GM18519 (cell line): ENCODE data around the gene ZNF18.

Experiments
- ATAC-seq: cut with Tn5 transposase; IDR thresholded peaks from one replicate; pipeline ENCODE4 v1.9.1; 2021; ENCODE audit warnings: mild to moderate bottlenecking, moderate library complexity; ENCODE audit not compliant: unreplicated experiment, low FRiP score

Gene ZNF18, protein sequence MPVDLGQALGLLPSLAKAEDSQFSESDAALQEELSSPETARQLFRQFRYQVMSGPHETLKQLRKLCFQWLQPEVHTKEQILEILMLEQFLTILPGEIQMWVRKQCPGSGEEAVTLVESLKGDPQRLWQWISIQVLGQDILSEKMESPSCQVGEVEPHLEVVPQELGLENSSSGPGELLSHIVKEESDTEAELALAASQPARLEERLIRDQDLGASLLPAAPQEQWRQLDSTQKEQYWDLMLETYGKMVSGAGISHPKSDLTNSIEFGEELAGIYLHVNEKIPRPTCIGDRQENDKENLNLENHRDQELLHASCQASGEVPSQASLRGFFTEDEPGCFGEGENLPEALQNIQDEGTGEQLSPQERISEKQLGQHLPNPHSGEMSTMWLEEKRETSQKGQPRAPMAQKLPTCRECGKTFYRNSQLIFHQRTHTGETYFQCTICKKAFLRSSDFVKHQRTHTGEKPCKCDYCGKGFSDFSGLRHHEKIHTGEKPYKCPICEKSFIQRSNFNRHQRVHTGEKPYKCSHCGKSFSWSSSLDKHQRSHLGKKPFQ

DNA sequence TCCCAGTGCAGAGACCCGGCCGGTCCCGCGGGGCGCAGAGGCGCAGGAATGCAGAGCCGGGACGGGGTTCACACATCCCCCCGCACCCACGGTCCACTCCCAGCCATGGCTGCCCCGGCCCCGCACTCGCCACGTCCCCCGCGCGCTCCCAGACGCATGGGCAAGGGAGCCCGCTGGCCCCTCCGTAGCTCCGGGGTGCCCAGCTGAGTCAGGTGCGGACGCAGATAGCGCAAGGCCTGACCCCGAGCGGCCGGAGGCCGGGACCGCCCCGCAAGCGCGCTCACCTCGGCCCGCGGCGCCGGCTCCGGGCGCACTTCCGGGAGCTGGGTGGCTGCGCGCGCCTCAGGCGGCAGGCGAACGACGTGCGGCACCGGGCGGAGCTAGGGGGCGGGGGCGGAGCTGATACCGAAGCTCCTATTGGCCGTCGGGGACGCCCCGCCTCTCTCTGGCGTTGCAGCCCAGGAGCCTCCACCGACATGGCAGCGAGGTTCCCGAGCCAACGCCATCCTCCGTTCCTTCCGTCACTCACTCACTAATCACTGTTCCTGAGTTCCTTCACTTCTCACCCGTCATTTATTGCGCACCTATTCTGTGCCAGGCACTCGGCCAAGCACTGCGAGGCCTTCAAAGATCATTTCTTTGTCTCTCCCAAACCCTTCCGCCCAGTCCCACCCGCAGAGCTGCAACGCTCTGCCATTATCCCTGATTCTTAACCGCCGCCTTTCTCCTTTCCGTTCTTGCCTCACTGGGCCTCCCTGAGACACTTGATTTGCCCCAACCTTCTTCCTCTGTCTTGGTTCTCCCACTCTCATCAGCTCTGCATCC, at the start of gene ZNF18:
Gene ZNF18 (minus strand): TSS at position 329 of the 825 bp plus-strand sequence. CDS start 4,646 bp downstream, outside the sequence.
- peak; percentile 93 for ATAC-seq

GRCh38 chr17:12046786-12047185, 49.5 kb upstream of the ZNF18 start:
- ATAC-seq, result no peak

DNA sequence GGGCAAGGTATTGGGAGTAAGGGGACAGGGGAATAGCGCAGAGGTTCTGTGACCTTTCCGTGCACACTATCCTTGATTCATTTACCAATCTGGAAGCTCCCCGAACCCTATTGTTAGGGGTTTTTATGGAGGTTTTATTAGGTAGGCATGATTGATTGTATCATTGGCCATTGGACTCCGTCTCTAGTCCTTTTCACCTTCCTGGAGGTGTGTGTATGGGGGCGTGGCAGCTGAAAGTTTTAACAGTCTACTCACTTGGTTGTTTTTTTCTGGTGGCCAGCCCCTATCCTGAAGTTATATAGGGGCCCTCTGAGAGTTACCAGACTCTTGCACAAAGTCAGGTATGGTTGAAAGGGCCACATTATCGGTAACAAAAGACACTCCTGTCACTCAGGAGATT, 46.4 kb upstream of the ZNF18 start:
- no peak for ATAC-seq

DNA sequence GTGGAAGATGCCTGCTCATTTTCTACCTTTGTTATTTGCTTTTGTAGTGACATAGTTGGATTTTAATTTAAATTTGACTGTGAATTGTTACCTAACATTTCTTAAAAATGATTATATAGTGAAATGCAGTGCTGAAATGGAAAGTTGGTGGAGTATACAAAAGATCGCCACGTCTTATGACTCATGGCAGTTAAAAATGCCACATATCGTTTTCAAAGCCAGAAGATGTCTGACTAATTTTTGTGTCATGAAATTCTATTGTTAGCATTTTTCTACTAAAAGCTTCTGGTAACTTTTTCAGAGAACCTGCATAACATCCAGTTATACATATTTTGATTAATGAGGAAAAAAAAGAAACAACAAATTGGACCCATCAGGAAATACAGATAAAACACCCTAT, 44.0 kb upstream of the ZNF18 start:
- no peak for ATAC-seq

GRCh38 chr17:12040478-12040877, 43.2 kb upstream of the ZNF18 start:
- no peak for ATAC-seq

DNA sequence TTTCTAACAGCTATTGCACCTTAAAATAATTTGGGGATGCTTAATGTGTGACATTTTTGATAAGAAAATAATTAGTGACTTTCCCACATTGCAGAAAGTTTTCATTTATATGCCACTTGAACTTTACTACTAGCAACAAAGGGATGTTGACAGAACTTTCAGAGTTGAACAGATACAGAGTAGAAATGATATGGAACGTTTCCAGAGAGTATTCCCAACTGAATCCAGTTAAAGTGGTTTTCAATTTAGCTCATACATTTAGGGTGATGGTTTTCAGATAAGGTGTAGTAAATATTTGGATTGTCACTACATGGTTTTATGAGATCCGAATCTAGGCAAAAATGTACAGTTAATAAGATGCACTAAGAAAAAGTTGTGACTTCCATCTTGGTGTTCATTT, 40.7 kb upstream of the ZNF18 start:
- ATAC-seq, result no peak

GRCh38 chr17:12035673-12036072, 38.4 kb upstream of the ZNF18 start:
- no peak for ATAC-seq

GRCh38 chr17:12034538-12034937, 37.3 kb upstream of the ZNF18 start:
- ATAC-seq, result no peak

- ATAC-seq, result no peak
These were observed 31.3 kb upstream of the ZNF18 start for GRCh38 chr17:12028611-12029010.

DNA sequence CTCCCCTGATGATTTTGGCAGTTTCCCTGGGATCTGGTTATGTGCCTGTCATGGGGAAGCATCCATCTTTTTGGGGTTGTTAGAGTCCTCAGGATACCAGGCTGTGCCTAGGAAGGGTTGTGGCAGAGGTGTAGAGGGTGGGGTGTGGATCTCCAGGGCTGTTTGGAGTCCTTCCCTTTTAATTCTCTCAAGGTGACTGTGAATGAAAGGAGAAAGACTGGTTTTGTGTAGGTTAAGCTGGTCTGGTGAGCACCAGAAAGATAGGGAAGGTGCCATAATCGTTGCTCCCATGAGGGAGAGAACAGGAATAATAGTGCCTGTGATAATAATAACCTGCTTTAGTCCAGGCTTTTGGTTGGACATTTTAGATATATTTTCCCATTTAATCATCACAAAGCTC, 30.4 kb upstream of the ZNF18 start:
- no peak for ATAC-seq

DNA sequence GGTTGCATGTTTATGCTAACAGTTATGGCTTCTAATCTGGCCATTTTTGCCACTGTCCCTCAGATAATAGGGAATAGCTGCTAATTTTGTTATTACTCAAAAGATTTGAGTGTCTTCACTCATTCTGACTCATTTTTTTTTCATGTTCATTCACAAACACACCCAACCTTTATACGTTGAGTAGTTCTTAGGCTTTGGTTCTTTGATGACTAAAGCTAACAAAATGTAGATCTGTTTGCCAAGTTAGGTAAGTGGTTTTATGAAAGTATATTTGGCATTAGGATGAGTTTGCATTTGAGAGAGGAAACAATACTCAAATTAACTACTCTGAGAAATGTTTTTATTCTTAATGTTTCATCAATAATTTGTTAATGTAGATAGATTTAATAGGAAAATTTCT, 27.1 kb upstream of the ZNF18 start:
- no peak for ATAC-seq

- no peak for ATAC-seq
These were observed 25.0 kb upstream of the ZNF18 start for GRCh38 chr17:12022310-12022709.

GRCh38 chr17:12021623-12022140, 24.4 kb upstream of the ZNF18 start:
- ATAC-seq, result no peak

DNA sequence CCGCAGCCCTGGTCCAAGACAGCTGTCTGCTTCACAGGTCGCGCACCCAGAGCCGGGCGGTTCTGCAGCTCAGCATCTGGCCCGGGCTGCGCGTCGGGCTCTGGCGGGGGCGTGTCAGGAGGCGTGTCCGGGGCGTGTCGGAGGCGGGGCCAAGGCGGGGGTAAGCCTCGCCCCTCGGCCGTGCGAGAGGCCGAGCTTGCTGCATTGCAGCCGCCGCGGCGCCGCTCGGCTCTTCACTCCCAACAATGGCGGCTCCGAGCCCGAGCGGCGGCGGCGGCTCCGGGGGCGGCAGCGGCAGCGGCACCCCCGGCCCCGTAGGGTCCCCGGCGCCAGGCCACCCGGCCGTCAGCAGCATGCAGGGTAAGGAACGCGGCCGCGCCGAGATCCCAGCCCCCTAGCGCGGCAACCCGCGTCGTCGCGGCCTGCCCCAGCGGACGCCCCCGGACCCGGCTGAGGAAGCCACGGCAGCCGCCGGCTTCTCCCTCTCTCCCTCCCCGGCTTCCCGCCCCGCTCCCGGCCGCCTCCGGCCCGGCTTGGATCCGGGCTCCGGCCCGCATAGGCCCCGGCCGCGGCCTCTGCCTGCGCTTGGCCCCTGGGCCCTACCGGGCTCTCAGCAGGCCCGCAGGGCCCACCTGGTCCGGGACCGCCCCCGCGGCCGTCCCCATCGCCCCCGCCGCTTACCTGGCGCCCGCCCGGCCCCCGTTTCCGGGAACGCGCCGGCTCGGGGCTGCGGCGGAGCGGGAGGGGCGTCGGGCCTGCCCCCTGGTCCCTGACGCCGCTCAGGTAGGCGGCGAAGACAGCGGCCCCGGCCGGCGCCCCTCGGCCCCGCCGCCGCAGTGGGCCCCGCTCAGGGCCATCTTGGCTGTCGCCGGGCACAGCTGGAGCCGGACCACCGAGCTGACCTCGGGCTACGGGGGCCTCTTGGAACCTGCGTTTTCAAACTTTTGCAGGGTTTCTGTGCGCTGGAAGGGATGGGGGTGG, 23.7 kb upstream of the ZNF18 start, which contains the start of gene MAP2K4:
Gene MAP2K4 (plus strand): TSS at position 236 of the 981 bp plus-strand sequence. CDS start 10 bp downstream, at position 246.
- peak; percentile 88 for ATAC-seq

- no peak for ATAC-seq
These were observed 10.2 kb upstream of the ZNF18 start for GRCh38 chr17:12007466-12007865.

DNA sequence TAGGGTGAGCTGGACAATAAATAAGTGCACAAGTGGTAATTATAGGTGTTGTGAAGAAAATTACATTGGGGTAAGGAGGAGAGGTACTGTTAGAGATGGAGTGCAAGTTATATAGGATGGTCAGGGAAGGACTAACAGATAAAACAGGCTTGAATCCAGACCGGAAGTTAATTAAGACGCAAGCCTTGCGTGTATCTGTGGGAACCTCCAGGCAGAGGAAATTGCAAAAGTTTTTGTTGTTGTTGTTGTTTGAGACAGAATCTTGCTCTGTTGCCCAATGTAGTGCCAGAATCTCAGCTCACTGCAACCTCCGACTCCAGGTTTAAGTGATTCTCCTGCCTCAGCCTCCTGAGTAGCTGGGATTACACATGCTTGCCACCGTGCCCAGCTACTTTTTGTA, 2.4 kb upstream of the ZNF18 start:
- no peak for ATAC-seq

GRCh38 chr17:11997972-11998233, 628 bp upstream of the ZNF18 start:
- ATAC-seq, result no peak

- ATAC-seq, result peak; percentile 27
These were observed 541 bp downstream of the ZNF18 start for GRCh38 chr17:11996722-11997146.

DNA sequence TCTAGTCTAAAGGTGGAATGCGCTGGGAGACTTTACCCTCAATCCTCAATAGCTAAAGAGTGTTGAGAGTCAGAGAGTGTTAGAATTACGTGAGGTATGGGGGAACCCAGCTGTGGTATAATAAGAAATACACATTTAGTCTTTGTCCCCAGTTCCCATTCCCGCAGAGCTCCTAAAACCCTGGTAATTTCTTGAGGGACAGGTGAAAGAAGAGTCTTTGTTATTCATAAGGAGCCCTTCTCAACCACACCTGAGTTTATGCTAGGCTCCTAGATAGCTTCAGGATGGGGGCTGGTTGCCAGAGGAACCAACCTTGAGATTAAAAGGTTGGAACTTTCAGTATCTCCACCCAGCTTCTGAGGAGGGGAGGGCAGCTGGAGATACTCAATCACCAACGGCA, 5.8 kb downstream of the ZNF18 start:
- ATAC-seq, result no peak

- ATAC-seq, result no peak
These were observed 6.8 kb downstream of the ZNF18 start for GRCh38 chr17:11990363-11990983.
